HG02943 (cell line): ENCODE measurements around the gene CLCA4.
A peak's percentile ranks its signal among the peaks of the same experiment; 100 is the strongest.
"Not testable (repeated sequence)": the region's sequence is repeated elsewhere in the genome, so short reads cannot be mapped to it uniquely, and the experiment has no call there.

Experiments
- ATAC-seq: cut with Tn5 transposase; IDR thresholded peaks from one replicate; pipeline ENCODE4 v1.9.1; 2021; ENCODE audit warnings: mild to moderate bottlenecking, low read depth, moderate library complexity; ENCODE audit not compliant: unreplicated experiment

CLCA4 gene

GRCh38 chr1:86596741-86597290, 49.9 kb downstream of the CLCA4 start:
- no peak for ATAC-seq

GRCh38 chr1:86606080-86606479, 59.2 kb downstream of the CLCA4 start:
- not testable (repeated sequence) for ATAC-seq

- ATAC-seq = no peak
Measured at GRCh38 chr1:86616433-86616832, 69.6 kb downstream of the CLCA4 start.

GRCh38 chr1:86616871-86617270, 70.0 kb downstream of the CLCA4 start:
- ATAC-seq = peak; percentile 100

GRCh38 chr1:86618358-86618757, 71.5 kb downstream of the CLCA4 start:
- no peak for ATAC-seq

GRCh38 chr1:86619313-86619712, 72.4 kb downstream of the CLCA4 start:
- ATAC-seq = no peak

GRCh38 chr1:86621286-86621685, 74.4 kb downstream of the CLCA4 start:
- no peak for ATAC-seq
